GM21423 (cell line): ENCODE measurements around the gene MME.
"Not testable (repeated sequence)": the region's sequence is repeated elsewhere in the genome, so short reads cannot be mapped to it uniquely, and the experiment has no call there.

Experiments
- ATAC-seq: cut with Tn5 transposase; IDR thresholded peaks from one replicate; pipeline ENCODE4 v1.9.1; 2021; ENCODE audit warnings: mild to moderate bottlenecking, moderate library complexity; ENCODE audit not compliant: unreplicated experiment

The MME gene

GRCh38 chr3:155189478-155189877 lies 109.4 kb downstream of the MME start:
- no peak for ATAC-seq

GRCh38 chr3:155190691-155191090 lies 110.6 kb downstream of the MME start:
- ATAC-seq: no peak

DNA sequence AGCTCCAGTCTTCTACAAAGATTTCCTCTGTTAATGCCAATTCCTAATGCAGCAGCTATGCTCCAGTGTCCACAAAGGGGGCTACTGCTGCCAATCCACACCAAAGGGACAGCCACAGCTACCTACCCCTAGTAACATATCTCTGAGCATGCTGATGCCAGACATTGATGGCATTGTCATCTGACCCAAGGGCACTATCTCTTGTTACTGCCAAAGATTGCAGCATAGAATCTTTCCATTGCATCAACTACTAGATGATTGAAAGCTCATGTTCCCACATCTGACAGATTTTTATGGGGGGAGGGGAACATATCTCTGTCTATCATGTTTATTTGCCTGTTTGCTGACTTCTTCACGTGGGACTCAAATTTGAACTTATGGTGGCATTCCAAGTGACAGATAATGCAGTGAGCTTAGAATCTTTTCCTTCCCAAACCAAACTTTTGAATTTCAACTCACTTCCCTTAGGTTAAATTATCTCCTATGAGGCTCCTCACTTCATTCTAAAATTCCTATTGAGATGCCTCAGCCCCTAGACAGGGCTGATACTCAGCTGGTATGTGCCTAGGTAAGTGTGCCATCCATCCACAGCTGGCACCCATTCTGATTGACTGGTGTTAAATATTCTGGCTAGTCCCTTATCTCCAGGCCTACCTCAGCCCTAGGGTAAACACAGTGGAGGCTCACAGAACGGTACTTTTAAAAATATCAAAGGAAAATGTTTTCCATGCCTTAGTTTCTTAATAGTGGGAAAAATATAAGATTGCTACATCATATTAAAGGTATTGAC lies 113.0 kb downstream of the MME start:
- ATAC-seq: no peak

DNA sequence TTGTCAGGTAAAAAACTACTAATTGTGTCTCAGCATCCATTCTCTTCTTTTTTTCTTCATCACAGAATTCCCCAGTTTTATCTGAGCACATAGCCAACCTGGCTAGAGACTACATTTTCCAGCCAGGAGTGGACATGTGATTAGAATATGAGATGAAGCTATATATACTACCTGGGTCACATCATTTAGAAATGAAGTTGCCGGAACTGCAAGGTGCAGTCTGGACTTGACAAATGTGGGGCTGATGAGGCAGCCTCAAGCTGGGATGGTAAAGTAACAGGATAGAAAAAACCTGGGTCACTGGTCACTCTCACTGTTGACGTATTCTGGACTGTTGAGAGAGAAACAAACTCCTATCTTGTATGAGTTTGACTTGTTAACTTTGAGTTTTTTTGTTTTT lies 113.7 kb downstream of the MME start:
- no peak for ATAC-seq

DNA sequence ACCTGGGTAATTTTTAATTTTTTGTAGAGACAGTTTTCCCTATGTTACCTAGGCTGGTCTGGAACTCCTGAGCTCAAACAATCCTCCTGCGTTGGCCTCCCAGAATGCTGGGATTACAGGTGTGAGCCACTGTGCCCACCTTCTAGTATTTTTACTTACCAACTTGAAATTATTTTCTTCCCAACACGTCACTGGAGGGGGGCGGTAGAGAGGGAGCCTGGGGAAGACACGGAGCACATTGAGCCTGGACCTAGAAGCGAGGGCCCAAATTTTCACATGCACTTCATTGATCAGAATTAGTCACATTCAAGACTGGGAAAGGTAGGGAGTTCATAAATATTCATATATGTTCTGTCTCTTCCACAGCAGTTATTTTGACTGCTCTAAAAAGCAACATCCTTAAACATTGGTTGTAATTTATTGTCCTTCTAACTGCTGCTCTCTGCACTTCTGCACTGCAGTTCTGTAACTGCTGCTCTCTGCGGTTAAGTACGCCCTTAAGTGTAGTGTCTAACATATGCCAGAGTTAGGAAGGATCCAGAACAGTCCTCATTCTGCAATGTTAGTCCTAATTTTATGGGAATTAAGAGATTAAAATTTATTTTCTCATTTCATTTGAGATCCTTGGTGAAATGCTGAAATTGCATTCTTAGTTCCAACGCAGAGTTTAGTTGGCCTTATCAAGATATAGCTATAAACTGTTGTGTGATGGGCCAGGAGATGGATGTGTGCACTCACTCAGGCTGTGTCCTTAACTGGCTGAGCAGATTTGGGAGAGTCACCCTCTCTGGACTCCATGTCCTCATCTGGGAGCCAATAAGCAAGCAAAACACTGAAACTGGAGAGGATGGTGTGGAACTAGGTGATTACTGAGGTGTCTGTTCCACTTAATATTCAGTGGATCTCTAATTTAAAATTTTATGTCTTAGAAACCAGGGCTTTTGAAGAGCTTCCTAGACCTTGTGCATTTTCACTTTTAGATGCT lies 115.1 kb downstream of the MME start:
- ATAC-seq: no peak

DNA sequence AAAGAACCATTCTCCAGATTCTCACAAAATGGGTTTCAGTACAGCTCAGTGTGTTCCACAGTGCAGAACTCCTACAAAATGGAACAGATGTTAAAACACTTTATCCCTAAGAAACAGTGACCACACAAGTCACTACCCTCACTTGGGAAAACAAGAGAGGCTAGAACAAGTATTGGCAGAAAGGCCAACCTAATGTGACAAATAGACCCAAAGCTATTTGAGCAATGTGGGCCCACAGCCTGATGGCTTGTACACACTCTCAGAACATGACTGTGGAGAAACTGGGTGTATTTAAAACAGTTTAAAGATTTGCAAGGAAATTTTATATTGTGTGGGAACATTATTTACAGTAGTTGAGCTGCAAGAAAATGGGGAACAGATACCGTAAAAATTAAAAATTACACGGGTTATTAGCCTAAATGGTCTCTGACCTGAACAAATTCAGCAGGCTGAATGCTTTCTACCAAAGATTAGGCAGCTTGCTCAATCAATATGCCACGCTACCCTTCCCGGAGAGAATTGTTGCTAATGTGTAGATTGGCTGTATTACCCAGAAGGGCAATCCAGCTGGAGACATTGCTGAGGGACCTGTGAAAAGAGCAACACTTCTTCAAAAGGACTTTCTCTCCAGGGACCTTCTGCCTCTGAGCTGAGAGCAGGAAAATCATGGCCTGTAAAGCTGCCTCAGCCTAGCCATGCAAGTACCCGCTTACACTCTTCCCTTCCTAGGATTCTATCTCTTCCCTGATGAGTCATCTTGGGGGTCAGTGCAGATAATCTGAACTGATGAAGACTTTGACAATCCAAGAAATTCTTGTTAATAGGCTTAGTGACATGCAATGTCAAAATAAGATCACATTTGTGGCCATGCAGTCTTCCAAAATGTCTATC lies 116.3 kb downstream of the MME start:
- ATAC-seq: no peak

- no peak for ATAC-seq
Observed at GRCh38 chr3:155197786-155198185, 117.7 kb downstream of the MME start.

GRCh38 chr3:155202626-155203025 lies 122.5 kb downstream of the MME start:
- ATAC-seq: no peak

DNA sequence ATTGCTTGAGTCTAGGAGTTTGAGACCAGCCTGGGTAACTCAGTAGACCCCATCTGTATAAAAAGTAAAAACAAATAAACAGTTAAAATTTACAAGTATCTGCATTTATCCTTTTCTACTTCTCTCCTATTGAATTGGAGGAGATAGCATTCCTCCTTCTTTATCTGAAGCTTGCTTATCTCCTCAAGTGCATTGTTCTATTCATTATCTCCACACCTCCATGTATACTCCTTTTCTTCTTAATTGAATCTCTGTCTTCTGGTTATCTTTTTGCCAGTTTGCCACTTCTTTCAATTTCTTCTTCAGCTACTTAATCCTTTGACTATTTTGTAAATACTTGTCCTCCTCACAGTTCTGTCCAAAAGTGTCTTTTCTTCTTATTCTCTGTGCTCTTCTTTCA lies 124.7 kb downstream of the MME start:
- ATAC-seq: no peak

GRCh38 chr3:155208183-155208800 lies 128.2 kb downstream of the MME start:
- ATAC-seq: no peak

DNA sequence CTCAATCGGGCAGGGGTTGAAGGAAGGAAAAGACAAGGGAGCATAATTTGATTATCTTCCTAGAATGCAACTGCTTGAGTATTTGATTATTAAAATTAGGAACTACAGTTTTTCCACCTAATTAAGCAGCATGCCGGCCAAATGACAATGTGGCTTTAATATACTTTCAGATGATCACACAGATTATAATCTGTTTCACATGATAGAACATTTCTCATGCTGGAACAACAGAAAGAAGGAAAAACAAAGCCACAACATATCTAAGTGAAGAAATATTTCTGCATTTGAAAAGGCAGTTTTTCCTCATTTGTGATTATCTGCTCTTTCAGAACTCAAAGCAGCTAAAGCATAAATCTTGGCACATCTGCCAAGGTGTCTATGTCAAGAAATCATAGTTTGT lies 130.6 kb downstream of the MME start:
- no peak for ATAC-seq

DNA sequence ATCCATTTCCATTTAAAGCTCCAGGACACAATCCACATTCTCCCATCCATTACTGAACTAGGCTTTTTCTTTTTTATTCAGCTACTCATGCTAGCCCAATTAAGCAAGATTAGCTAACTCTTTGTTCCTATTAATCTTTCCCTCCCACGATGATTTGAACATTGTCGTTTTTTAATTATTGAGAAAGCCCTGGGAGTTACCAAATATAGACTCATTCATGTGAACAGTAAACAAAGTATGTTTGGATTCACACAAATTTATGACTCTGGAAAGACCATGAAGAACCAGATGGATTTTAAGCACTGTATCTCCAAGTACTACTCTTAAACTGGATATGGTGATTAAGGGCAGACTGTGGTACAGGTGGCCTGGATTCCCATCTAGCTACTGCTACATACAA lies 131.1 kb downstream of the MME start:
- no peak for ATAC-seq

- no peak for ATAC-seq
Observed at GRCh38 chr3:155211940-155212339, 131.8 kb downstream of the MME start.

- ATAC-seq: not testable (repeated sequence)
Observed at GRCh38 chr3:155216007-155216406, 135.9 kb downstream of the MME start.

- ATAC-seq: no peak
Observed at GRCh38 chr3:155217591-155217990, 137.5 kb downstream of the MME start.

DNA sequence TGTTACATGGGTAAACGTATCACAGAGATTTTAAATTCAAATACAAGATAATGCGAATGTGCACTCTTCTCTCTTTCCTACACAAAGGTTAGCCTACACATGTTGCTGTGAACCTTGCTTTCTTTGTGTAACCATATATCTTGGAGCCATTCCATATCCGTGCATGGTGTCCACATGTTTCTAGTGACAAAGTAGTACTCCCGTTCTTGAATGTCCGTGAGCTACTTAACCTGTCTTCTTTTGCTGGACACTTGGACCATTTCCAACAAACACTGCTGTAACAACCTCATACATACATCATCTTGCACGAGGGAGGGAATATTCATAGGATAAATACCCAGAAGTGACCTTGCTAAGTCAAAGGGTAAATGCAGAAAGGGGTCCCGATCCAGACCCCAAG lies 138.3 kb downstream of the MME start:
- no peak for ATAC-seq

DNA sequence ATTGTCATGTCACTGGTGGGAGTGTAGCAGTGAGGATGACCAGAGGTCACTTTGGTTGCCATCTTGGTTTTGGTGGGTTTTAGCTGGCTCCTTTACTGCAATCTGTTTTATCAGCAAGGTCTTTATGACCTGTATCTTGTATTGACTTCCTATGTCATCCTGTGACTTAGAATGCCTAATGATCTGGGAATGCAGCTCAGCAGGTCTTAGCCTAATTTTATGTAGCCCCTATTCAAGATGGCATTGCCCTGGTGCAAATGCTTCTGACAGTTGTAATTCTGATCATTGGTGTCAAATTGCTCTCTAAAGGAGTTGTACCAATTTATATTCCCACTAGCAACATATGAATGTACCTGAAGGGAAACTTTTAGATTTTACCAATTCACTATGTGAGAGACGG lies 139.0 kb downstream of the MME start:
- no peak for ATAC-seq

GRCh38 chr3:155225417-155225816 lies 145.3 kb downstream of the MME start:
- ATAC-seq: no peak

DNA sequence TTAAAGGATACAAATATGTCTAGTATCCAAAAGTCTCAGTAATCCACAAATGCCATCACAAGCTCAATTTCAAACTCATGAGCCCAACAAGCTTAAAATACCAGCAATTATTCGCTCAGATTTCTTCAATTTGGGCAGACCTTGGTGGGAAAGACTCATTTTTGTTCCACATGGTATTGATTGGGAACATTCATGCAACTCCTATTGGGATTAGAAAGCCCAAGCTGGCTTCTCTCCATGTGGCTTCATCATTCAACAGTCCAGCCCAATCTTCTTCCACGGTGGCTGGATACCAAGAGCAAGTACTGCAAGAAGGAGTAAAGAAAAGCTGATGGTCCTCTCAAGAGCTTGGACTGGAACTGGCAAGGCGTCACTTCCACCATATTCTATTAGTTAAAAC lies 147.0 kb downstream of the MME start:
- no peak for ATAC-seq

DNA sequence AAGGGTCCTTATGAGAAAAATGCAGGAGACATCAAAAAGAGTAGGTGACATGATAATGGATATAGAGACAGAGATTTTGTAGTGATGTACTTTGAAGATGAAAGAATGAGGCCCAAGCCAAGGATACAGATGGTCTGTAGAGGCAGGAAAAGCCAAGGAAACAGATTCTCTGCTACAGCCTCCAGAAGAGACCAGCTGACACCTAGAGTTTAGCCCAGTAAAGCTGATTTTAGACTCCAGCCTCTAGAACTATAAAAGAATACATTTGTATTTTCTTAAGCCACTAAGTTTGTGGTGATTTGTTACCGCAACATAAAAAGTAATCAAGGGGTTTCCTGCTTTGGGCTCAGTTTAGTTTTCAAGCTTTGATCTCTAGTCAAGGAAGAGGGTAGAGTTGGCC lies 148.6 kb downstream of the MME start:
- ATAC-seq: no peak

DNA sequence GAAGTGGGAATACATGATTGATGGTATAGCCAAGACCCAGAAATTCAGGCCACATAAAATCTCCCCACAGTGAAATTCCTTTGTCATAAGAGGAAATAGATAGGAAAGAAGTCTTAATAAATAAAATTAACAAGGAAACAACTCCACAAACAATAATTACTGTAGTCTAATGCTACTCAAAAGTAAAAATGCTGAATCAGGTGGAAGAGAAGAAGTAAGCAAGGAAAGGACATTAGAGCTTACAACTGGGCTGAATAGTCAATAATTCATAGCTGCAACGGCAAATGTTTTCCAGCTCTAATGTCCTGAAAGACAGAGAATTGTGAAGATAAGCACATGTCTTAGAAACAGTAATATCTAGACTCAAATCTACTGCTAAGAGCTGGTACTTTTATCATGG lies 149.0 kb downstream of the MME start:
- ATAC-seq: no peak
